ENCODE results near the gene PSME1. TPM values are rescaled to one million over a fixed set of nuclear protein-coding genes. Genes with fewer than 3 reads are reported as not detected.

Gene PSME1
- total RNA-seq, 1 experiment from 2014 or later = 160 TPM

DNA sequence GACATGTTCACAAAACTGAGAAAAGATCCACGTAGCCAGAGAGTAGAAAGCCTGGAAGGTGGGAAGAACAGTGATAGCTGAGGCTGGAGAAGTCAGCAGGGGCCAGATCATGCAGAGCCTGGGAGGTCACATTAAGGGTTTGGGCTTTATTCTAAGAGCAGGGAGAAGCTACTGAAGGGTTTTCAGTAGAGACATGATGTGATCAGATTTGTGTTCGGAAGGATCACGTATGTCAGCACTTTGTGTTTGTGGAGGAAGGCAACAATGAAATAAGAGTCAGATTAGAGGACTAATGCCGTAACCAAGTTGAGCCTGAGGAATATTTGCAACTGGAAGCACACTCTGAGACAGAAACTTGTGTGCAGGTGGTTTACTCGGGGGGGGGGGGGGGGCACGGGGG lies 46.1 kb upstream of the PSME1 start:
- Histone ChIP-seq H3K4me3 (ENCODE audit: low read depth, low read length, poor library complexity, severe bottlenecking) (no peak overlapping the region), H3K36me3 (ENCODE audit: insufficient read depth, low read length, poor library complexity, severe bottlenecking) (no peaks in the 10 kb centered on the region), H3K27me3 (replicated peaks; ENCODE audit: insufficient read depth, low read depth, low read length, poor library complexity) (no peaks in the 10 kb centered on the region), H3K9me3 (ENCODE audit: low read depth, low read length, poor library complexity, severe bottlenecking) (no peaks in the 10 kb centered on the region), H3K27ac (ENCODE audit: low read depth, low read length, poor library complexity, severe bottlenecking) (no peak overlapping the region), H3K4me1 (ENCODE audit: insufficient read depth, low read length, poor library complexity, severe bottlenecking) (peaks cover 8% of the 10 kb centered on the region)
- no TSS peak for BruUV-seq (replicated peaks)
- TF ChIP-seq EZH2 (IDR thresholded peaks at IDR 0.05; ENCODE audit: borderline replicate concordance, low read depth, low read length, poor library complexity, severe bottlenecking) = no peak
- TF ChIP-seq, protein P1, sequence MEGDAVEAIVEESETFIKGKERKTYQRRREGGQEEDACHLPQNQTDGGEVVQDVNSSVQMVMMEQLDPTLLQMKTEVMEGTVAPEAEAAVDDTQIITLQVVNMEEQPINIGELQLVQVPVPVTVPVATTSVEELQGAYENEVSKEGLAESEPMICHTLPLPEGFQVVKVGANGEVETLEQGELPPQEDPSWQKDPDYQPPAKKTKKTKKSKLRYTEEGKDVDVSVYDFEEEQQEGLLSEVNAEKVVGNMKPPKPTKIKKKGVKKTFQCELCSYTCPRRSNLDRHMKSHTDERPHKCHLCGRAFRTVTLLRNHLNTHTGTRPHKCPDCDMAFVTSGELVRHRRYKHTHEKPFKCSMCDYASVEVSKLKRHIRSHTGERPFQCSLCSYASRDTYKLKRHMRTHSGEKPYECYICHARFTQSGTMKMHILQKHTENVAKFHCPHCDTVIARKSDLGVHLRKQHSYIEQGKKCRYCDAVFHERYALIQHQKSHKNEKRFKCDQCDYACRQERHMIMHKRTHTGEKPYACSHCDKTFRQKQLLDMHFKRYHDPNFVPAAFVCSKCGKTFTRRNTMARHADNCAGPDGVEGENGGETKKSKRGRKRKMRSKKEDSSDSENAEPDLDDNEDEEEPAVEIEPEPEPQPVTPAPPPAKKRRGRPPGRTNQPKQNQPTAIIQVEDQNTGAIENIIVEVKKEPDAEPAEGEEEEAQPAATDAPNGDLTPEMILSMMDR (conservative IDR thresholded peaks at IDR 0.05; ENCODE audit: low read depth, low read length) = no peak
- intact Hi-C loops (cut with micrococcal nuclease; ENCODE audit: unreplicated experiment) = loop anchor here (1.0 kb wide), 2 partner anchors 32 to 76 kb away; no protein-coding TSS in a partner anchor
- POLR2A ChIA-PET (ENCODE audit: low non-redundant PET) = no interaction called here
- DNase-seq (ENCODE audit: low spot score) = no peak
- CTCF ChIA-PET = interaction anchor here (1.2 to 1.5 kb wide), 2 partner anchors 10 to 32 kb away, joined by 4 to 13 read pairs; no protein-coding TSS in a partner anchor

DNA sequence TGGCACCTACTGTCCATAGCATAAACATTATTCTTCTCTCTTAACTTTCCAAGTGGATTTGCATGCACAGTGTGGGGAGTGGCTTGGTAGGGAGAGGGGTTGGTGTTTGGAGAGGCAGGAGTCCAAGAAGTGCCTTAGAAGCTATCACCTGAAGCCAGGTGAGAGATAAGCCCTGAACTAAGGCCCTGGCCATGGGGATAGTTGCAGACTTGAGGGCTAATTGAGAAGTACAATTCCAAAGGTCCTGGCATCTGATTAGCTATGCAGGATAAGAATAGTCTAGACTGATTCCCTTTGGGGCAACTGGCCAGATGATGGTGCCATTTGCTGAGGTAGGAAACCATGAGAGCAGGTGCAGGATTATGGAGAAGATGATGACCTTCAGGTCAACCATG lies 43.9 kb upstream of the PSME1 start:
- POLR2A ChIA-PET (ENCODE audit: low non-redundant PET) = no interaction called here
- intact Hi-C loops (cut with micrococcal nuclease; ENCODE audit: unreplicated experiment) = no loop called here
- no peak for DNase-seq (ENCODE audit: low spot score)
- Histone ChIP-seq H3K9me3 (ENCODE audit: low read depth, low read length, poor library complexity, severe bottlenecking) (no peaks in the 10 kb centered on the region), H3K27ac (ENCODE audit: low read depth, low read length, poor library complexity, severe bottlenecking) (no peak overlapping the region), H3K36me3 (ENCODE audit: insufficient read depth, low read length, poor library complexity, severe bottlenecking) (no peaks in the 10 kb centered on the region), H3K4me1 (ENCODE audit: insufficient read depth, low read length, poor library complexity, severe bottlenecking) (peaks cover 12% of the 10 kb centered on the region), H3K4me3 (ENCODE audit: low read depth, low read length, poor library complexity, severe bottlenecking) (no peak overlapping the region), H3K27me3 (replicated peaks; ENCODE audit: insufficient read depth, low read depth, low read length, poor library complexity) (no peaks in the 10 kb centered on the region)
- TF ChIP-seq EZH2 (IDR thresholded peaks at IDR 0.05; ENCODE audit: borderline replicate concordance, low read depth, low read length, poor library complexity, severe bottlenecking) = no peak
- TF ChIP-seq, protein P1 (conservative IDR thresholded peaks at IDR 0.05; ENCODE audit: low read depth, low read length) = no peak
- CTCF ChIA-PET = interaction anchor here (1.4 kb wide), 1 partner anchor 34 kb away, joined by 3 read pairs; no protein-coding TSS in a partner anchor
- BruUV-seq (replicated peaks) = no TSS peak

DNA sequence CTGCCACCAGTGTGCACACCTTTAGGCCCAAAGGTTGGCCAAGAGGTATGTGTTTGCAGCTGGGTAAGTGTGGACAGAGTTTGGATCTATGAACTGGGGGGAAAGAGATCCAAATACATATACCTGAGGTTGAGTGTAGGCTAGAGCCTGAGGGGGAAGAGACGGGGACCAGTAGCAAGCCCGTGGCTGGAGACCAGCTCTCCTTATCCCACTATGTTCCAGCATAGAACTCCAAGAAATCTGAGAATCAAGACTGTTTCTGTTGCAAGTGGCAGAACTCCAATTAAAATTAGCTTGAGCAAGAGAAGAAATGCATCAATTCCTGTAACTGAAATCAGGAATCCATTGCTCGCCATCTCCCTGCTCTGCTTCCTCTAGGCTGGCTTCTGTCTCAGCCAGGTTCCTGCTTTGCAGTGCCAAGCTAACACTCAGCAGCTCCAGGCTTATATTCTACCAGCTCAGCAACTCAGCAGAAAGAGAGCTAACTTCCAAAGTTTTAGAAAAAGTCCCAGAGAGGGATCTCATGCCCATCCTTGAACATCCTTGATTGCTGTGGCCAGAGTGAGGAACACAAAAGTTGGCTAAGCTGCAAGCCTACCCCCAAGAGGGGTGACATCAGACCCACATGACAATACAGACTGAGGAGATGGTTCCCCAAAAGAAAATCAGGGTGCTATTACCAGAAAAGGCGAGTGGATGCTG lies 43.3 kb upstream of the PSME1 start:
- Histone ChIP-seq H3K27me3 (replicated peaks; ENCODE audit: insufficient read depth, low read depth, low read length, poor library complexity) (no peaks in the 10 kb centered on the region), H3K4me3 (ENCODE audit: low read depth, low read length, poor library complexity, severe bottlenecking) (no peak overlapping the region), H3K9me3 (ENCODE audit: low read depth, low read length, poor library complexity, severe bottlenecking) (no peaks in the 10 kb centered on the region), H3K36me3 (ENCODE audit: insufficient read depth, low read length, poor library complexity, severe bottlenecking) (no peaks in the 10 kb centered on the region), H3K27ac (ENCODE audit: low read depth, low read length, poor library complexity, severe bottlenecking) (peak overlapping the region; percentile 94), H3K4me1 (ENCODE audit: insufficient read depth, low read length, poor library complexity, severe bottlenecking) (peaks cover 12% of the 10 kb centered on the region)
- POLR2A ChIA-PET (ENCODE audit: low non-redundant PET) = interaction anchor here (0.6 to 0.8 kb wide), 2 partner anchors 22 to 171 kb away, joined by 3 to 4 read pairs; partner anchors contain the start of genes DCAF11 and NRL
- no TSS peak for BruUV-seq (replicated peaks)
- no peak for DNase-seq (ENCODE audit: low spot score)
- TF ChIP-seq, protein P1 (conservative IDR thresholded peaks at IDR 0.05; ENCODE audit: low read depth, low read length) = no peak
- TF ChIP-seq EZH2 (IDR thresholded peaks at IDR 0.05; ENCODE audit: borderline replicate concordance, low read depth, low read length, poor library complexity, severe bottlenecking) = no peak
- intact Hi-C loops (cut with micrococcal nuclease; ENCODE audit: unreplicated experiment) = no loop called here
- CTCF ChIA-PET = interaction anchor here (1.4 kb wide), 1 partner anchor 34 kb away, joined by 3 read pairs; no protein-coding TSS in a partner anchor

Data from A673 (cell line).